Measurements from ENCODE around the gene OPRD1.
"Not testable (repeated sequence)": the region's sequence is repeated elsewhere in the genome, so short reads cannot be mapped to it uniquely, and the experiment has no call there.

The OPRD1 gene

DNA sequence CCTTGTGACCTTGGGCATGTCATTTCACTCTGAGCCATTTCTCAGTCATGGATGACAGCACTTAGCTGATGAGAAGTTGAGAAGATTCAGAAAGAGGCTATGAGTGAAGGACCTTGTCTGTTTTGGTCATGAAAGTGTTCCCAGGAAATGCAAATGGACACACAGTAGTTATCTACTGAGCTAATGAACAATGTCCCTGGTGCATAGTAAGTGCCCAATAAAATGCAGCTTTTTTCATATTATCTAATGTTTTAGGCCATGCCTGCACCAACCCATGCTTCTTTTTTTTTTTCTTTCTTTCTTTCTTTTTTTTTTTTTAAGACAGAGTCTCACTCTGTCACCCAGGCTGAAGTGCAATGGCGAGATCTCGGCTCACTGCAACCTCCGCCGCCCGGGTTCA, 58.0 kb downstream of the OPRD1 start:
- H3K27me3 ChIP-seq (replicated peaks; ENCODE audit: control insufficient read depth, insufficient read depth, low read length), result peaks cover 43% of the 10 kb centered on the region
- DNase-seq (ENCODE audit: low read depth), result no peak
- H3K4me3 ChIP-seq (ENCODE audit: low read length), result no peak overlapping the region
- H3K9ac ChIP-seq (ENCODE audit: low read length), result no peak overlapping the region
- no peaks in the 10 kb centered on the region for H3K9me3 ChIP-seq (ENCODE audit: control insufficient read depth, low read length)
- H3K36me3 ChIP-seq (ENCODE audit: control insufficient read depth, insufficient read depth, low read length, severe bottlenecking), result no peaks in the 10 kb centered on the region
- no peaks in the 10 kb centered on the region for H3K4me1 ChIP-seq (ENCODE audit: control insufficient read depth, insufficient read depth, low read length)

DNA sequence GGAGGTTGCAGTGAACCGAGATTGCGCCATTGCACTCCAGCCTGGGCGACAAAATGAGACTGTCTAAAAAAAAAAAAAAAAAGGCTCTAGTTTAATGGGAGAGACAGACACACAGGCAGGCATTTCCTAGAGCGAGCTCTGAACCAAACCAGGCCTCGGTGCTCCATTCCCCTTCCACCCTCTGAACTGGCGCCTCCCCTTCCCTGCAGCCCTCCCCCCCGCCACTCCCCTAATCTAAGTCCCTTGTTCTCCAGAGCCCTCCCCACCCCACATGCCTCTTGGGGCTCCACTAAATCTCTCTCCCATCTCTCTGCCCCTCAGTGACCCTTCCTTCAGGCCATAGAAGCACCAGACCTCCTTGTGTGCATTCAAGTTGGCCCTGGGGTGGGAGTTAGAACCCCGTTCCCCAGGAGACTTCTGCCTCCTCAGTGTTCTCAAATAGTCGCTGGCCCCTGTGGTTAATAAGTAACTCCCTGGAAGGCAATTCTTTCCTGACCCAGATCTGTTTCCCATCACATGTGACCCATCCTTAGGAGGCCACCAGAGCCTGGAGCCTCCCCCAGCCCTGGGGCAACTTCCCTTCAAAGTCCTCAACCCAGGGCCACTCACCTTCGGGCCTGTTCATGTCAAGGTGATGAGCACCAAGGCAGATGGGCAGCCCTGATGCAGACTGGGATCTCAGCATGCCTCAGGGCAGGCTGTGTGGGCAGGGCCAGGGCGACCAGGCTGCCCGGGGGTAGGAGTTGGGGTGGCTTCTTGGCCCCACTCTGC, 59.8 kb downstream of the OPRD1 start:
- H3K27me3 ChIP-seq (replicated peaks; ENCODE audit: control insufficient read depth, insufficient read depth, low read length), result peaks cover 36% of the 10 kb centered on the region
- DNase-seq (ENCODE audit: low read depth), result no peak
- no peaks in the 10 kb centered on the region for H3K4me1 ChIP-seq (ENCODE audit: control insufficient read depth, insufficient read depth, low read length)
- H3K9ac ChIP-seq (ENCODE audit: low read length), result no peak overlapping the region
- no peak overlapping the region for H3K4me3 ChIP-seq (ENCODE audit: low read length)
- no peaks in the 10 kb centered on the region for H3K36me3 ChIP-seq (ENCODE audit: control insufficient read depth, insufficient read depth, low read length, severe bottlenecking)
- no peaks in the 10 kb centered on the region for H3K9me3 ChIP-seq (ENCODE audit: control insufficient read depth, low read length)

DNA sequence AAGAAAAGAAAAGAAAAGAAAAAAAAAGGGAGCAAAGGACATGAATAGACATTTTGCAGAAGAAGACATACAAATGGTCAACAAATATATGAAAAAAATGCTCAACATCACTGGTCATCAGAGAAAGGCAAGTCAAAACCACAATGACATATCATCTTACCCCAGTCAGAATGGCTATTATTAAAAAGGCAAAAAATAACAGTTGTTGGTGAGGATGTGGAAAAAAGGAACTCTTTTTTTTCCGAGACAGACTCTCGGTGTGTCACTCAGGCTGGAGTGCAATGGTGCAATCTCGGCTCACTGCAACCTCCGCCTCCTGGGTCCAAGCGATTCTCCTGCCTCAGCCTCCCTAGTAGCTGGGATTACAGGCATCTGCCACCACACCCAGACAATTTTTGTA, 63.2 kb downstream of the OPRD1 start:
- H3K9me3 ChIP-seq (ENCODE audit: control insufficient read depth, low read length); H3K4me3 ChIP-seq (ENCODE audit: low read length); H3K9ac ChIP-seq (ENCODE audit: low read length); H3K36me3 ChIP-seq (ENCODE audit: control insufficient read depth, insufficient read depth, low read length, severe bottlenecking); DNase-seq (ENCODE audit: low read depth); H3K4me1 ChIP-seq (ENCODE audit: control insufficient read depth, insufficient read depth, low read length): not testable (repeated sequence)
- H3K27me3 ChIP-seq (replicated peaks; ENCODE audit: control insufficient read depth, insufficient read depth, low read length), result peaks cover 15% of the 10 kb centered on the region

DNA sequence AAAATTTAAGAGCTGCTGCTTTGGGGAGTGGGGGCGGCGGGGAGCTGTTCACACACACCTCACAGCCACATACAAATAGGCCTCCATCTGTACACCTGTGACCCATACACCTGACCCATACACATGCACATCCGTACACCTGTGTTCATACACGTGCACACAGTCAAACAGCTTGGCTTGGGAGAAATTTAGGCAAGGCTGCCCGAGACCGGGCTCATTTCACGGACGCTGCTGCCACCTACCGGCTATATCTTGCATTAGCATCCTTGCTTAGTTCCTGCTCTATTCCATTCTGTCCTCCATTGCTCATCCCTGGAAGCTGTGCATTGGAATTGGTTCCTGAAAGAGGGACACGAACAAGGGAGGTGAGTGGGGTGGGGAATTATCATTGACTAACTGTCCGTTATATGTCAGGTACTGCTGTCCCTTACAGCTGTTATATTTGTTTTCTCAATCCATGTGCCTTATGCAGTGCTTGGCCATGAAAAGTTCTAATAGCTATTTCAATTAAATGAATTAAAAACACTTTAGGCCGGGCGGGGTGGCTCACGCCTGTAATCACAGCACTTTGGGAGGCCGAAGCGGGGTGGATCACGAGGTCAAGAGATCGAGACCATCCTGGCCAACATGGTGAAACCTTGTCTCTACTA, 65.3 kb downstream of the OPRD1 start:
- H3K27me3 ChIP-seq (replicated peaks; ENCODE audit: control insufficient read depth, insufficient read depth, low read length), result peaks cover 7% of the 10 kb centered on the region
- DNase-seq (ENCODE audit: low read depth), result peak; percentile 89
- H3K9me3 ChIP-seq (ENCODE audit: control insufficient read depth, low read length), result no peaks in the 10 kb centered on the region
- no peak overlapping the region for H3K4me3 ChIP-seq (ENCODE audit: low read length)
- H3K9ac ChIP-seq (ENCODE audit: low read length), result no peak overlapping the region
- H3K4me1 ChIP-seq (ENCODE audit: control insufficient read depth, insufficient read depth, low read length), result no peaks in the 10 kb centered on the region
- H3K36me3 ChIP-seq (ENCODE audit: control insufficient read depth, insufficient read depth, low read length, severe bottlenecking), result no peaks in the 10 kb centered on the region

DNA sequence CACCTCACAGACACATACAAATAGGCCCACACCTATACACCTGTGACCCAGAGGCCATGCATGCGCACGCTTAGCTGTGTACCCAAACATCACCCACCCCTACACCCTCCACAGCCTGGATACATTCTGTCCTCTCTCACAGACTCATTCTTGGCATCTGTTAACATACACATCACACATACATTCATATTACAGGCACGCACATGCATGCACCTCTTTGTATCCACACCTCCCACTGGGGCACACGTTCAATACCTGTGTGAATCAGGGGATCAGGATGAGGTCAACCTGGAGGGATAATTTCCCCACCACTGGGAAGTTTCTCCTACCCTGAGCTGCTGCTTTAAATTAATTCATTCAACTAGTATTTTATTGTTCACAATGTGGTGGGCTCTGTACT, 66.8 kb downstream of the OPRD1 start:
- Histone ChIP-seq H3K36me3 (ENCODE audit: control insufficient read depth, insufficient read depth, low read length, severe bottlenecking) (no peaks in the 10 kb centered on the region), H3K27me3 (replicated peaks; ENCODE audit: control insufficient read depth, insufficient read depth, low read length) (peaks cover 7% of the 10 kb centered on the region), H3K9ac (ENCODE audit: low read length) (no peak overlapping the region), H3K4me1 (ENCODE audit: control insufficient read depth, insufficient read depth, low read length) (no peaks in the 10 kb centered on the region), H3K9me3 (ENCODE audit: control insufficient read depth, low read length) (no peaks in the 10 kb centered on the region), H3K4me3 (ENCODE audit: low read length) (no peak overlapping the region)
- DNase-seq (ENCODE audit: low read depth), result no peak

DNA sequence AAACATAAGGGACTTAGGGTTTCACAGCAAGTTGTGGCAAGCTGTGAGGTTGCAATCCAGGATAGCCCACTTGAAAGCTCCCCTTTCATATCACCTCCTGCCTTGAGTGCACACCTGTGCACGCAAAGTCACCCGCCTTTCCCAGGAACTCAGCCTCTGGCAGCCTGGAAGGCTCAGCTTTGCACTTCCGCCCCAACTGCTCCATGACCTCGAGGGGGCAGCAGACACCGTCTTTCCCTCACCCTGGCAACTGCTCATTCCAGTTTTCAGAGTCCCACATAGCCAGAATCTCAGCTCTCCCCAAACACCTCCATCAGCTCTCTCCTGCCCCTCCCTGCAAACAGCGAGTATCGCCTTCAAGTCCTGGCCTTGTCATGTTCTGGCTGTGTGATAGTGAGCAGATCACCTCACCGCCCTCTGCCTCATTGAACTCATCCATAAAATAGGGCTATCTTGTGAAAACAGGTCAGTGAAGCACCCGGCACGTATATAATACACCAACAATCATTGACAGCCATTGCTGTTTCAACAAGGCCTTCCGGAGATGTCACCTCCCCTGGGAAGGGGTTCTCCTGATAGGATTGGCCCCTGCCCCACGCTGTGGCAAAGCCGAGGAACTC, 70.1 kb downstream of the OPRD1 start:
- no peaks in the 10 kb centered on the region for H3K27me3 ChIP-seq (replicated peaks; ENCODE audit: control insufficient read depth, insufficient read depth, low read length)
- H3K36me3 ChIP-seq (ENCODE audit: control insufficient read depth, insufficient read depth, low read length, severe bottlenecking), result no peaks in the 10 kb centered on the region
- peak overlapping the region; percentile 5 for H3K9ac ChIP-seq (ENCODE audit: low read length)
- DNase-seq (ENCODE audit: low read depth), result peak; percentile 93
- H3K4me3 ChIP-seq (ENCODE audit: low read length), result no peak overlapping the region
- H3K4me1 ChIP-seq (ENCODE audit: control insufficient read depth, insufficient read depth, low read length), result peaks cover 12% of the 10 kb centered on the region
- H3K9me3 ChIP-seq (ENCODE audit: control insufficient read depth, low read length), result no peaks in the 10 kb centered on the region

DNA sequence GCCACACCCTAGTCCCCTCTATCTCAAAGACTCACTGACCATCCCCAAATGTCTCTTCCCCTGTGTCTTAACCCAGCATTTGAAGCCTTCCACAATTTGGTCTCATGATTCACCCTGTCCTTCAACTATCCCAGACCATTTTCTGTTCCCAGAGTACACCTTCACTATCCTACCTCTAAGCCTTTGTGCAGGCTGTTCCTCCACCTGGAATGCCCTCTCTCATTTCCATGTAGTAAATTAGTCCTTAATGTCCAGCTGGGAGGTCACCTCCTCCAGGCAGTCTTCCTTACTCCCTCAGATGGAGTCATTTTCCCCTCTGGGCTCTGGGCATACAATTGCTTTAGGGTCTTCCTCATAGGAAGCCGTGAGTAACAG, 71.3 kb downstream of the OPRD1 start:
- no peaks in the 10 kb centered on the region for H3K9me3 ChIP-seq (ENCODE audit: control insufficient read depth, low read length)
- H3K27me3 ChIP-seq (replicated peaks; ENCODE audit: control insufficient read depth, insufficient read depth, low read length), result no peaks in the 10 kb centered on the region
- no peak overlapping the region for H3K9ac ChIP-seq (ENCODE audit: low read length)
- no peak overlapping the region for H3K4me3 ChIP-seq (ENCODE audit: low read length)
- peaks cover 18% of the 10 kb centered on the region for H3K4me1 ChIP-seq (ENCODE audit: control insufficient read depth, insufficient read depth, low read length)
- no peak for DNase-seq (ENCODE audit: low read depth)
- no peaks in the 10 kb centered on the region for H3K36me3 ChIP-seq (ENCODE audit: control insufficient read depth, insufficient read depth, low read length, severe bottlenecking)

DNA sequence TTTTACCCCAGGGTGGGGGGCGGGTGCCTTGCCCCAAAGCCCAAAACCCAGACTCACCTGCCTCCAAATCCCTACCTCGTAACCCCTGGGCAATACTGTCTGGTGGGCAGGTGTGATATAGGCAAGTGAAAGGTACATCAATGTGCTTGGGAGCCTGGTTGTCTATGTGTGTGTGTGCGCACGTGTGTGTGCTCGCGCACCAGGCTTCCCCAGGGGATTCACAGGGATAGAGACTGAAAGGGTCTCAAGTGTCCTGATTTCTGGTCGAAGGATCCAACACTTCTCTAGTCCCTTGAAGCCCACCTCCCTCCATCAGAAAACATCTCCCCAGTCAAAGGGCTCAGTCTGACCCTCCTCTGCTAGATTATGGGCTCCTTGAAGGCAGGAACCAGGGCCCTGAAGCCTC, 73.5 kb downstream of the OPRD1 start:
- DNase-seq (ENCODE audit: low read depth), result no peak
- Histone ChIP-seq H3K27me3 (replicated peaks; ENCODE audit: control insufficient read depth, insufficient read depth, low read length) (no peaks in the 10 kb centered on the region), H3K4me1 (ENCODE audit: control insufficient read depth, insufficient read depth, low read length) (peaks cover 20% of the 10 kb centered on the region), H3K36me3 (ENCODE audit: control insufficient read depth, insufficient read depth, low read length, severe bottlenecking) (no peaks in the 10 kb centered on the region), H3K9me3 (ENCODE audit: control insufficient read depth, low read length) (no peaks in the 10 kb centered on the region), H3K4me3 (ENCODE audit: low read length) (no peak overlapping the region), H3K9ac (ENCODE audit: low read length) (no peak overlapping the region)

DNA sequence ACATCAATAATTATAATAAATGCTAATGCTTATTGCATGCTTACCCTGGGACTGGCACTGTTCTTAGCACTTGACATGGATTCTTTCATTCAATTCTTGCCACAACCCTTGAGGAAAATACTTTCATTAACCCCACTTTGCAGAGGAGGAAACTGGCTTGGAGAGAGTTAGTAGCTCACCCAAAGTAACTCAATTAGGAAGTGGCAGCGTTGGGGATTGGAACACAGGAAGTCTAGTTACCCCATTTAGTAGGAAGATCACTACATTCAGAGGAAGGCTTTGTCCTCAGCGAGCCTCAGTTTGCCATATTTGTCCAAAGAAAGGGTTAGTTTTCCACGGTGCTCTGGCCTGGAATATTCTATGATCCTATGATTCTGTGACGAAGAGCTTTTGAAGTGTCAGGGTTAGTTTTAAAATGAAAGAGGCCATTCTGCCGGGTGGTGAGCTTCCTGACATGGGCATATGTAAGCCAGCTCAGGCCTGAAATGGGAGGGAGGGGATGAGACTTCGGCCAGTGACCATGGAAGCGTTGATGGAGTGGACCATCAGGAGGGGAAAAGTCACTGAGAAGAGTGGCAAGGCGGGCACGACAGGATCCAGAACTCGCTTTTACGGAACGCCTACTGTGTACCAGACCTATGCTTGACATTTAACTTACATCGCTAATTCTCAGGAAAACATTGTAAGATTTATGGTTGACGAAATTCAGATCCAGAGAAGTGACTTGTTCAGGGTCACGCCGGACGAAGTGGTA, 74.2 kb downstream of the OPRD1 start:
- peak overlapping the region; percentile 90 for H3K4me3 ChIP-seq (ENCODE audit: low read length)

DNA sequence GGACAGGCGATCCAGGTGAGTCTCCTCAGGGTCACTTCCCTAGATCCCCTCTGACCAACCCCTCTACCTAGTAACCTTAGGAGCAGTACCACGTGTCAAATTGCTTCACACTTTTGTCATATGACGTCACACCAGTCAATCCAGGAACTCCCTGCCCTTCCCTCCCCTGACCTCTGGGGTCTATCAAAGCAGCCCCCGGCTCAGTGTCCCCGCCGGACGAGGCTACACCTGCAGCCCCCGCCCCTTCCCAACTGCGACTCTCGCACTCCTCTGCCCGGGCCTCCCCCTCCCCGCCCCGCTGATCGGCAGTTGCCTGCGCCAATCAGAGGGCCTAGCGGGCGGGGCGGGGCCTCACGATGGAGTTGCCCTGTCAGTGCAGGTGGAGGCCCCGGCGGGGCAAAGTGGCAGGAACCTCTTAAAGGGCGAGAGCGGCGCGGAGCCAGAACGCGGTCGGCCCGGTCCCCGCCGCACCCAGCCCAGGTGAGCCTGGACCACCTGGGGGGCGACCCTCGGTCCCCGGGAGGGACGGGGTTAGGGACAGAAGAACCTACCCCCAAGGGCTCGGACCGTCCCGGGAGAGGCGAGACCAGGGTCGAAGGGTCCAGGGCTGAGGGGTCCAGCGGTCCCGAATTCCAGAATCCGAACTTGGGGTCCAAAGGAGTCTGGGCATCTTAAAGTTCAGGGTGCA, 74.9 kb downstream of the OPRD1 start:
- Histone ChIP-seq H3K4me3 (ENCODE audit: low read length) (peak overlapping the region; percentile 90), H3K36me3 (ENCODE audit: control insufficient read depth, insufficient read depth, low read length, severe bottlenecking) (no peaks in the 10 kb centered on the region), H3K9ac (ENCODE audit: low read length) (peak overlapping the region; percentile 83), H3K9me3 (ENCODE audit: control insufficient read depth, low read length) (no peaks in the 10 kb centered on the region), H3K4me1 (ENCODE audit: control insufficient read depth, insufficient read depth, low read length) (peaks cover 20% of the 10 kb centered on the region), H3K27me3 (replicated peaks; ENCODE audit: control insufficient read depth, insufficient read depth, low read length) (no peaks in the 10 kb centered on the region)
- DNase-seq (ENCODE audit: low read depth), result peak; percentile 84

More for the DNA sequence above, 74.2 kb downstream of the OPRD1 start:
- Histone ChIP-seq H3K9ac (ENCODE audit: low read length) (no peak overlapping the region), H3K27me3 (replicated peaks; ENCODE audit: control insufficient read depth, insufficient read depth, low read length) (no peaks in the 10 kb centered on the region), H3K9me3 (ENCODE audit: control insufficient read depth, low read length) (no peaks in the 10 kb centered on the region), H3K36me3 (ENCODE audit: control insufficient read depth, insufficient read depth, low read length, severe bottlenecking) (no peaks in the 10 kb centered on the region), H3K4me1 (ENCODE audit: control insufficient read depth, insufficient read depth, low read length) (peaks cover 20% of the 10 kb centered on the region)
- no peak for DNase-seq (ENCODE audit: low read depth)
